Measurements from ENCODE around the gene RHBDD1. TPM values are rescaled to one million over a fixed set of nuclear protein-coding genes. Genes with fewer than 3 reads are reported as not detected.

The RHBDD1 gene
- total RNA-seq, 4 donors from 2014 or later, result 7.8 to 28.9 (median 18.0) TPM

DNA sequence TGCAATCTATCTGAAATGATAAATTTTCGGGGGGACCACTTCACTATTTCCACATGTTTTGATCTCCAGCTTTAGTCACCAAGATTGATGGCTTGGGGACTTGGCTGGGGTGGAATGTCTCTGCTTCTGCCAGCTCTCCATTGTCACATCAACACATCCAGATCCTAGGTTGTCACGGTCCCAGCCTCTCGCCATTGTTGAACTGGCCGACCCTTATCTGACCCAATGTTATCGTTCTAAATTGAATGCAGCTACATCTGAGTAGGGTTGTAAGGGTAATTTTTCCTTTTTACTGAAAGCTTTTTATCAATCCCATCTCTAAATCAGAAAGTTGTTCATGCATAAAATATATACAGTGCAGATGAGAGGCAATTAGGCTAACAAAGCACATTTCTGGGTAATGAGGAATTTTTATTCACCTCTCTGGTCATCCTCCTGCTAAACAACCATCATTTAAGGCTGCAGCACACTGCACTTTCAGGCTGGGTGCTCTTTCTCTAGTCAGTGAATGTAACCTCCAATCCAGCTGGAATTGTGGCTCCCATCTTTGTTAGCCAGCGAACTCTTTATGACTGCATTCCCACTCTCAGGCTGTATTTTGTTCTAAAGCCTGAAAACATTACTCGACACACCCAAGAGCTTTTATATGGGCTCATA, 200.0 kb downstream of the RHBDD1 start:
- no peak for TF ChIP-seq POLR2A (IDR thresholded peaks at IDR 0.05)
- TF ChIP-seq, protein P1, sequence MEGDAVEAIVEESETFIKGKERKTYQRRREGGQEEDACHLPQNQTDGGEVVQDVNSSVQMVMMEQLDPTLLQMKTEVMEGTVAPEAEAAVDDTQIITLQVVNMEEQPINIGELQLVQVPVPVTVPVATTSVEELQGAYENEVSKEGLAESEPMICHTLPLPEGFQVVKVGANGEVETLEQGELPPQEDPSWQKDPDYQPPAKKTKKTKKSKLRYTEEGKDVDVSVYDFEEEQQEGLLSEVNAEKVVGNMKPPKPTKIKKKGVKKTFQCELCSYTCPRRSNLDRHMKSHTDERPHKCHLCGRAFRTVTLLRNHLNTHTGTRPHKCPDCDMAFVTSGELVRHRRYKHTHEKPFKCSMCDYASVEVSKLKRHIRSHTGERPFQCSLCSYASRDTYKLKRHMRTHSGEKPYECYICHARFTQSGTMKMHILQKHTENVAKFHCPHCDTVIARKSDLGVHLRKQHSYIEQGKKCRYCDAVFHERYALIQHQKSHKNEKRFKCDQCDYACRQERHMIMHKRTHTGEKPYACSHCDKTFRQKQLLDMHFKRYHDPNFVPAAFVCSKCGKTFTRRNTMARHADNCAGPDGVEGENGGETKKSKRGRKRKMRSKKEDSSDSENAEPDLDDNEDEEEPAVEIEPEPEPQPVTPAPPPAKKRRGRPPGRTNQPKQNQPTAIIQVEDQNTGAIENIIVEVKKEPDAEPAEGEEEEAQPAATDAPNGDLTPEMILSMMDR (IDR thresholded peaks at IDR 0.05), result no peak
- no peak overlapping the region for H3K4me3 ChIP-seq (ENCODE audit: low read depth, poor library complexity, severe bottlenecking)
- 45 to 50% methylated on average over 7 of the region's 7 CpGs for WGBS, 2 donors
- intact Hi-C loops (cut with DNase I; ENCODE audit: low total_unique reads), result no loop called here
- no peak for DNase-seq (ENCODE audit: low spot score in 2 of 2)

DNA sequence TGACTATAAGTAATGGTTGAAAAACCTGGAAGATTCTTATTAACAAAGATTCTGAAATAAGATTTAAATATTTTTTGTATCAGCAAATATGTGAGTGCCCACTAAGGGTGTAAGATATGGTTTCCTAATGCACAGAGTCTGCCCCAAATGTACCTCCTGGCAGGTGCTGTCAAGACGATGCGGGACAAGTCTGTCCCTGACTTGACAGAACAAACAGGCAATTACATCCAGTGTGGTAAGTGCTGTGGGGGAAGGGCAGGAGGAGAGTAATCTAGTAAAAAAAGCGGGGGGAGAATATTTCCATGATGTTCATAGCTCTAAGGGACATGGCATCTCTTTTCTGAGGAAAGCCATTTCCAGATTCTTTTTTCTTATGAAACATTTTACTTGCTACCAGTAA, 200.7 kb downstream of the RHBDD1 start:
- DNase-seq (ENCODE audit: low spot score in 2 of 2), result no peak
- no peak overlapping the region for H3K4me3 ChIP-seq (ENCODE audit: low read depth, poor library complexity, severe bottlenecking)
- intact Hi-C loops (cut with DNase I; ENCODE audit: low total_unique reads), result no loop called here
- TF ChIP-seq, protein P1 (IDR thresholded peaks at IDR 0.05), result no peak
- no peak for TF ChIP-seq POLR2A (IDR thresholded peaks at IDR 0.05)
- WGBS, 2 donors, result 62 to 66% methylated on average over 3 of the region's 3 CpGs

DNA sequence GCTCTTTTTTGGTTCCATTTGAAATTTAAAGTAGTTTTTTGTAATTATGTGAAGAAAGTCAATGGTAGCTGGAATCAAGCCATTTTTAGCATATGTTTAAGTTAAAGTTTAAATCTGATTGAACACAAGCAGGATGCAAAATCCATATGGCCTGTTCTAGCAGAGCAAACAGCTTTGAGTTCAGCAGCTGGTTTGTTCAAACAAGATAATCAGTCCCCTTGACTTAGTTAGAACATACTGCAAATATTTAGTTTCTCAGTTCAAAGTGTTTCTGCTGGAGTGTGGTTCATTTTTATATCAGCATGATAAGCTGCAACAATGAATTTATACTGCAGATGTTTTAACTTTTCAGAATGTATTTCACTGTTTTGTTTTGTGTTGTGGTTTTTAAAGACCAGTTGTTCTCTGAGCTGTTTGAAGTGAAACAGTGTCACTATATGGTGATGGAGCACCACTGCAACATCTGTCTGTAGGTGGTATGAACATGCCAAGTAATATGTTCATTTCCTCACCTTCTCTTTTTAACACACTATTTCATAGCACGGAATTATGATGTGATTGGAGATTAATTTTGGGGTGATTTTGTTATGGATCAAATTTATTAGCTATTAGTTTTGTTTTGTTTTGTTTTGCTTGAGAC, 202.8 kb downstream of the RHBDD1 start:
- H3K4me3 ChIP-seq (ENCODE audit: low read depth, poor library complexity, severe bottlenecking), result no peak overlapping the region
- no peak for DNase-seq (ENCODE audit: low spot score in 2 of 2)
- intact Hi-C loops (cut with DNase I; ENCODE audit: low total_unique reads), result no loop called here
- TF ChIP-seq, protein P1 (IDR thresholded peaks at IDR 0.05), result no peak
- no peak for TF ChIP-seq POLR2A (IDR thresholded peaks at IDR 0.05)
- 67 to 69% methylated on average over 1 of the region's 1 CpG for WGBS, 2 donors

DNA sequence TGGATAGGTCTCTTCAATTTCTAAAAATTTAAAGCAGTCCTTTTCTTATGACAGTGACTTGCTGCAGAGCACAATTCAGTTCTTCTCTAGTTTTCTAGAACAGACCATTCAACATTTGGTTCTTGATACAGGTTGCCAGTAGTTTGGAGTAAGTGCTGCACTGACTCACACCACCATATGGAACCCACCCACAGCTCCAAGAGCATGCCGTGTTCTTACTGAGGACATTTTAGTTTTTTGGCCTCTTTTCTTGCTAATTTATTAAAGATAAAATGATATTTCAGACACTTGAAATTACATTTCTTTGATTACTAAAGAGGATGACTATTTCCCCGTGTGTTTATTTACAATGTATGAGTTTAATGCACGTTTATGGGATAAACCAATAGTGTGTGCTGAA, 208.1 kb downstream of the RHBDD1 start:
- H3K4me3 ChIP-seq (ENCODE audit: low read depth, poor library complexity, severe bottlenecking), result no peak overlapping the region
- intact Hi-C loops (cut with DNase I; ENCODE audit: low total_unique reads), result no loop called here
- no peak for DNase-seq (ENCODE audit: low spot score in 2 of 2)
- WGBS, 2 donors, result 68 to 74% methylated on average over 3 of the region's 3 CpGs
- TF ChIP-seq POLR2A (IDR thresholded peaks at IDR 0.05), result no peak

Other genes with a start within 250 kb of the RHBDD1 start
- gene IRS1, start 36.2 kb upstream of the RHBDD1 start, total RNA-seq, result 10 to 100 TPM; 16.9 to 55.0 (median 25.4) TPM

Measured in lower leg skin (tissue), 4 donors.